Activated naive CD4-positive, alpha-beta T cell treated with anti-CD3 and anti-CD28 coated beads, Interleukin-2, amount 50 U/mL, for 16 hours (primary cell): ENCODE results near the gene CSRP3.

ENCODE experiments used
- DNase-seq: peaks from one replicate; pipeline ENCODE4 v3.0.0-alpha.2; 2020

Gene CSRP3

GRCh38 chr11:19225123-19225522 is 23.3 kb upstream of the CSRP3 start:
- DNase-seq, result no peak

- DNase-seq, result no peak
These were observed 19.3 kb upstream of the CSRP3 start for GRCh38 chr11:19220903-19221724.

DNA sequence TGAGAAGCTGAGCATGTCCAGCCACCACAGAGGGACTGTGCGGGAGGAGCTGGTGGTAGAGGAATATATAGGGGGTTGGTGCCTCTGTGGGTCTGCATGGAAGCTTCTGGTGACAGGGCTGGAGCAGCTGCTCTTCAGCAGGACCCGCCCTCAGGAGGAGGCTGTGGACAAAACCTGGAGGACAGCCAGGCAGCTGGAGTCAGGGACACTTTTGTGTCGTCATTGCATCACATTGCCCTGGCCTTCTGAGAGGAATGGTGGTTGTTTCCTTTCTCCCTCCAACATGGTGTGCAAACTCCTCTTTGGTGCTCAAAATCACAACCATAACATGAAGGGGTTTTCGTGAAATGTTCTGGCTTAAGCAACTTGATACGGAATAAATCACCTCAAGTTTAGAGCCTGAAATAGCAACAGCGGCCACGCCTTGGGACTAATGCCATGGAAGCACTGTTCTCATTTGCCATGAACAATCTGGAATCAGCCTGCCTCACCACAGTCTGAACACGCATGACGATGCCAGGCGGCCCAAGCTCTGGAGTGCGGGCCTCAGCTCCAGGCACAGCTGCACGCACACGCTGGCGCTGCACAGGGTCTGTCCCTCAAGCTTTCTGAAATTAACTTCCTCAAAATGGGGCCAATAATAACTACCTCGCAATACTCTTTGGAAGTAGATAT is 17.1 kb upstream of the CSRP3 start:
- DNase-seq, result no peak

- DNase-seq, result no peak
These were observed 16.4 kb upstream of the CSRP3 start for GRCh38 chr11:19218216-19218615.

GRCh38 chr11:19216709-19217374 is 15.1 kb upstream of the CSRP3 start:
- no peak for DNase-seq

DNA sequence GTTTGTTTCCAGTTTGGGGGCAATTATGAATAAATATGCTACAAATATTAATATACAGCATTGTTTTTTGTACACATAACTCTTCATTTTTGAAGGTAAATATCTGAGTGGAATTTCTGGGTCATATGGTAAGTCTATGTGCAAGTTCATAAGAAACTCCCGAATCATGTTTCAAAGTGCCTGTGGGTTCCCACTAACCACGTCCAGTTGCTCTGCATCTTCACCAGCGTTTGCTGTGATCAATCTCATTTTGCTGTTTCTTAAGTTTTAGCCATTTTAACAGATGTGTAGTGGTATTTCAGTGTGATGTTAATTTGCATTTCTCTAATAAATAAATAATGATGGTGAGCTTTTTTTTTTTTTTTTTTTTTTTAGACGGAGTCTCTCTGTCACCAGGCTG is 14.2 kb upstream of the CSRP3 start:
- no peak for DNase-seq

DNA sequence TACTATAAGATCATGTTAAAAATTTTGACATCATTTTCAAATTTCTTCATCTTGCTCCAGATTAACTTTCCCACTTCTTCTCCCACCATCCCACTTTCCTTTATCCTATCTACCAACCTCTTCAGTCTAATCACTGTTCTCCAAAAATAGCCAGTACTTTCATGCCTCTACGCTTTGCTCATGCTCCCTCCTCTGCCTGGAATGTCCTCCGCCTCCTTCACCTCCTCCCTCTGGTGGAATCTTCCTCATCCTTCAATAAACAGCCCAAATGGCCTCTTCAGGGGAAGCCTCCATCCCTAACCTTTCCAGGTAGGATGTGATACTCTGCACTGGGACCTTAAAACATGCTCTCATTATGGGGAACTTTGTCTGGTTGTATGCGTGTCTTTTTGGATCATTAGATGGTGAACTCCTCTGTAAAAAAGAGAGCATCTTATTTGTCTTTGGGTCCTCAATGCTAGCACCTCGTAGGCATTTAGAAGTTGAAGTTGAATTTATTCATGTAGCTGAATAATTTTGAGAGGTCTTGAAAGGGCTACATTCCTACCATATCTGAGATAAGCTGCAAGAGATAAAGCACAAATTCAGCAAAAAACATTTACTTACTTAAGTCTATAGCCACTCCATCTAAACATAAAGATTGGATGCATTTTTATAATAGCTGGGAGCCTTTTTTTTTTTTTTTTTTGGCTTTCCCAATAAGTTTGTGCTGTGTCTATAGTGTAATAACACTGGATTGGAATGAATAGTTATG is 8.0 kb upstream of the CSRP3 start:
- DNase-seq, result no peak

DNA sequence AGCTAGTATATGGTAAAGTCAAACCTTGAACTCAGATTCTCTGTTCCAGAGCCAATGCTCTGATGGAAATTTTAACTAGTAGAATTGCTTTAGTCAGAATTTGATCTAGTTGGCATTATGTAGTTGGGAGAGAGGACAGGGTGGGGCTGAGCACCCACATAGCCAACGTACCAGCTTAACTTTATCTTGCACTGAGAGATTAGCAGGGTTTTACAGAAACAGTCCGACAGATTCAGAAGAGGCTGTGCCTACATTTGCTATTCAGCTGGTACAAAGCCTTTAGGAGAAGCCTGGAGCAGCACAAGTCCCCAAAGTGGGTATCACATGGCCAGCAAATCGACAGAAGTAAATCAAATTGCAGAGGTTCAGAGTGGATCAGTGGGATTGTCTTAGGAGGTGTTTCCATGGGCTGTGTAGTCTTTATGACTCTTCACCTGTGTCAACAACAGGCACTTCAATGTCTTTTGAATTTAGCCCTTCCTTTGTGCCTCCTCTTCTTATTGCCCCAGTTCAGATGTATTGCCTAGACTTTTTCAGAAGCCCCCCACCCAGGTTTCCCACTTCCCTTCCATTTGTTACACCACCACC is 7.3 kb upstream of the CSRP3 start:
- no peak for DNase-seq

- DNase-seq, result no peak
These were observed 6.4 kb upstream of the CSRP3 start for GRCh38 chr11:19208181-19208580.

GRCh38 chr11:19204836-19205235 is 3.1 kb upstream of the CSRP3 start:
- DNase-seq, result no peak

GRCh38 chr11:19200410-19201201 is 1.2 kb downstream of the CSRP3 start:
- no peak for DNase-seq

GRCh38 chr11:19199771-19200170 is 2.0 kb downstream of the CSRP3 start:
- DNase-seq, result no peak

GRCh38 chr11:19199048-19199447 is 2.7 kb downstream of the CSRP3 start:
- no peak for DNase-seq

DNA sequence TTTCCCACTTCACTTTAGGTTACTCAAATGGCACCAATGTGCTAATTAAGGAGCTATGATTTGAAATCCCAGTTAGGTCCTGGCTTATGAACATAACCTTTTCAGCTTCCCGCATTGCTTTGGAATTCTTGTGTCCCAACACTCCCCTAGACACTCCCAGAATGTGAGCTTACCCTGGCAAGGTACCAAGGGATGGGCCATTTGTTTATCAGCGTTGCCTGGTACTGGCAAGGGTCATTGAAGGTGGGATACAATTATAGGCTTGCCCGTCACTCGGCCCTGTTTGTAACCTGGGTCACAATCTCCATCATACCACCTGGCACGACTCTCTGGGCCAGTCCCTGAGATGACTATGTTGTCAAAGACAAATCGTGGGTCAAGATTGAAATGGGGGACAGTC is 5.4 kb downstream of the CSRP3 start:
- no peak for DNase-seq

GRCh38 chr11:19194620-19195308 is 7.0 kb downstream of the CSRP3 start:
- DNase-seq, result no peak

DNA sequence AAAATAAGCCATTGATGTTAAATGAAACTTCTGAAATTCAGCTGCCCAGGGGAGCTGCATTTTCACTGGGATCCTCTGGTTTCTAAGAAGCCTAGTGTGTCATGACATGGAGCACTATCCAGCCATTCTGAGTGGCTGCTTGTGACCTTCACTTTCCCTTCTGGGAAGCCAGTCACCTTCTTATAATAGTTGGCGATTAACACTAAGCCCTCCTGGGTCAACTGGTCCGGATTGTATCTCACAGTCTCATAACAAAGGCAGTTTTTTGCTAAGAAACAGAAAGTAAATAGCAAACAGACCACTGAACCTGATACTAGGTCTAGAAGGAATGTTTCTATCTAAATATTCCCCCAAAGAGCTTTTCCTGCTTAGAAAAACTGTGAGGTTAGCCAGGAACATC is 7.9 kb downstream of the CSRP3 start:
- DNase-seq, result no peak

- no peak for DNase-seq
These were observed 10.1 kb downstream of the CSRP3 start for GRCh38 chr11:19191530-19192169.

- DNase-seq, result no peak
These were observed 13.9 kb downstream of the CSRP3 start for GRCh38 chr11:19187833-19188258.

- DNase-seq, result no peak
These were observed 14.5 kb downstream of the CSRP3 start for GRCh38 chr11:19187114-19187832.

- DNase-seq, result no peak
These were observed 16.2 kb downstream of the CSRP3 start for GRCh38 chr11:19185516-19186052.
